Peyer's patch (tissue), 4 donors: Measurements from ENCODE around the gene MTMR2. TPM values are rescaled to one million over a fixed set of nuclear protein-coding genes. Genes with fewer than 3 reads are reported as not detected.
"Not testable (repeated sequence)": the region's sequence is repeated elsewhere in the genome, so short reads cannot be mapped to it uniquely, and the experiment has no call there.

Experiments
- DNase-seq, 3 donors: peaks; one replicate each; pipeline ENCODE4 v3.0.0-alpha.2; 2017 to 2019
- H3K27ac ChIP-seq, 4 donors: fragments of 200-600 bp; sonication (generic); one replicate each; pipeline ENCODE4 v1.5.1; 2016 to 2019
- H3K27me3 ChIP-seq, 2 donors: fragments of 200-600 bp; sonication (generic); one replicate each; pipeline ENCODE4 v1.5.1; 2019
- H3K36me3 ChIP-seq, 3 donors: fragments of 200-600 bp; sonication (generic); one replicate each; pipeline ENCODE4 v1.5.1; 2016 to 2019
- H3K4me1 ChIP-seq, 4 donors: fragments of 200-600 bp; sonication (generic); one replicate each; pipeline ENCODE4 v1.5.1; 2016 to 2019
- H3K4me3 ChIP-seq, 4 donors: fragments of 200-600 bp; sonication (generic); 1 replicate in 3 of 4; 2 replicates in 1 of 4; pipeline ENCODE4 v1.5.1; 2016 to 2019; ENCODE audit warnings: mild to moderate bottlenecking in 1 of 4
- H3K9me3 ChIP-seq, 4 donors: fragments of 200-600 bp; sonication (generic); one replicate each; pipeline ENCODE4 v1.5.1; 2016 to 2019; ENCODE audit warnings: mild to moderate bottlenecking in 1 of 4
- CTCF ChIP-seq, 6 experiments: fragments of 450-650 bp in 4 of 6; fragments of 200-600 bp in 2 of 6; sonication (generic) in 1 of 6; IDR thresholded peaks; one replicate each; pipeline ENCODE4 v1.5.1; 2017 to 2019; ENCODE audit warnings: antibody characterized with exemption in 6 of 6, mild to moderate bottlenecking in 3 of 6, moderate library complexity in 1 of 6
- POLR2A ChIP-seq, 2 donors: fragments of 450-650 bp; IDR thresholded peaks; one replicate each; pipeline ENCODE4 v1.5.1; 2017; ENCODE audit warnings: antibody characterized with exemption in 2 of 2, mild to moderate bottlenecking in 2 of 2, moderate library complexity in 2 of 2
- total RNA-seq, 4 donors: library from RNA; depleted of rRNA; stranded (reverse); fragments of >200 nt; gene quantifications; one replicate each; pipeline ENCODE4 v1.1.0, GENCODE V29; 2016

MTMR2 gene
- total RNA-seq, 4 donors from 2014 or later, result 7.9 to 17.3 (median 11.1) TPM

GRCh38 chr11:95832763-95833162 lies 91.1 kb downstream of the MTMR2 start:
- Histone ChIP-seq H3K36me3 (peaks cover 0 to 53% (median 0%) of the 10 kb centered on the region in 3 donors), H3K4me1 (no peaks in the 10 kb centered on the region), H3K4me3 (no peak overlapping the region), H3K27ac (no peak overlapping the region), H3K27me3 (no peaks in the 10 kb centered on the region), H3K9me3 (no peaks in the 10 kb centered on the region)
- no peak for DNase-seq
- TF ChIP-seq POLR2A (IDR thresholded peaks at IDR 0.05) (no peak), CTCF (IDR thresholded peaks at IDR 0.05) (no peak)

GRCh38 chr11:95831198-95831883 lies 92.6 kb downstream of the MTMR2 start:
- no peak overlapping the region for H3K27ac ChIP-seq
- no peaks in the 10 kb centered on the region for H3K4me1 ChIP-seq
- no peaks in the 10 kb centered on the region for H3K9me3 ChIP-seq
- no peaks in the 10 kb centered on the region for H3K27me3 ChIP-seq
- peaks cover 0 to 53% (median 0%) of the 10 kb centered on the region in 3 donors for H3K36me3 ChIP-seq
- no peak for TF ChIP-seq POLR2A (IDR thresholded peaks at IDR 0.05)
- DNase-seq, result no peak
- no peak overlapping the region for H3K4me3 ChIP-seq

GRCh38 chr11:95829580-95830259 lies 94.2 kb downstream of the MTMR2 start:
- no peak for DNase-seq
- TF ChIP-seq POLR2A (IDR thresholded peaks at IDR 0.05) (no peak), CTCF (IDR thresholded peaks at IDR 0.05) (no peak)
- Histone ChIP-seq H3K4me1 (no peaks in the 10 kb centered on the region), H3K36me3 (peaks cover 0 to 48% (median 0%) of the 10 kb centered on the region in 3 donors), H3K4me3 (no peak overlapping the region), H3K27ac (no peak overlapping the region), H3K27me3 (no peaks in the 10 kb centered on the region), H3K9me3 (no peaks in the 10 kb centered on the region)

GRCh38 chr11:95827696-95828095 lies 96.2 kb downstream of the MTMR2 start:
- Histone ChIP-seq H3K4me1 (no peaks in the 10 kb centered on the region), H3K36me3 (peaks cover 0 to 41% (median 0%) of the 10 kb centered on the region in 3 donors), H3K27ac (no peak overlapping the region), H3K9me3 (no peaks in the 10 kb centered on the region), H3K4me3 (no peak overlapping the region), H3K27me3 (no peaks in the 10 kb centered on the region)
- DNase-seq, result no peak
- TF ChIP-seq POLR2A (IDR thresholded peaks at IDR 0.05) (no peak), CTCF (IDR thresholded peaks at IDR 0.05) (no peak)

GRCh38 chr11:95821640-95822039 lies 102.3 kb downstream of the MTMR2 start:
- Histone ChIP-seq H3K4me3 (no peak overlapping the region), H3K36me3 (peaks cover 0 to 38% (median 0%) of the 10 kb centered on the region in 3 donors), H3K4me1 (no peaks in the 10 kb centered on the region), H3K9me3 (no peaks in the 10 kb centered on the region), H3K27me3 (no peaks in the 10 kb centered on the region), H3K27ac (no peak overlapping the region)
- TF ChIP-seq CTCF (IDR thresholded peaks at IDR 0.05) (no peak), POLR2A (IDR thresholded peaks at IDR 0.05) (no peak)
- DNase-seq, result no peak

GRCh38 chr11:95816037-95816436 lies 107.9 kb downstream of the MTMR2 start:
- Histone ChIP-seq H3K27ac (no peak overlapping the region), H3K4me1 (no peaks in the 10 kb centered on the region), H3K27me3 (no peaks in the 10 kb centered on the region), H3K4me3 (no peak overlapping the region), H3K36me3 (peaks cover 0 to 32% (median 0%) of the 10 kb centered on the region in 3 donors), H3K9me3 (no peaks in the 10 kb centered on the region)
- TF ChIP-seq CTCF (IDR thresholded peaks at IDR 0.05), result no peak
- TF ChIP-seq POLR2A (IDR thresholded peaks at IDR 0.05), result no peak
- no peak for DNase-seq

- not testable (repeated sequence) for H3K4me3 ChIP-seq, H3K4me1 ChIP-seq, H3K27me3 ChIP-seq, DNase-seq, H3K9me3 ChIP-seq, H3K27ac ChIP-seq
- H3K36me3 ChIP-seq, result peaks cover 0 to 16% (median 0%) of the 10 kb centered on the region in 3 donors
Measured at GRCh38 chr11:95811052-95811451, 112.9 kb downstream of the MTMR2 start.

GRCh38 chr11:95806464-95806863 lies 117.4 kb downstream of the MTMR2 start:
- not testable (repeated sequence) for H3K9me3 ChIP-seq, H3K27me3 ChIP-seq, H3K4me1 ChIP-seq, H3K4me3 ChIP-seq, H3K27ac ChIP-seq, DNase-seq
- peaks cover 0 to 14% (median 0%) of the 10 kb centered on the region in 3 donors for H3K36me3 ChIP-seq
